OCI-LY7 (cell line): ENCODE results near the gene ST8SIA4. TPM values are rescaled to one million over a fixed set of nuclear protein-coding genes. Genes with fewer than 3 reads are reported as not detected.

ENCODE experiments used
- BruUV-seq: library from RNA; stranded (reverse); fragments of 400-500 nt; replicated peaks from 2 replicates; lab custom pipeline; 2021; lab: Mats Ljungman, UMichigan
- CTCF ChIA-PET: fragments of 300-600 bp; sonication (Branson Sonifier 250); formaldehyde crosslinking; loops from one replicate; lab custom pipeline; 2022; ENCODE audit warnings: antibody characterized with exemption; ENCODE audit not compliant: unreplicated experiment; lab: Charles Lee
- POLR2A ChIA-PET: fragments of 300-600 bp; sonication (Branson Sonifier 250); formaldehyde crosslinking; loops from one replicate; lab custom pipeline; 2022; ENCODE audit warnings: antibody characterized with exemption; lab: Charles Lee
- DNase-seq: peaks from one replicate; pipeline ENCODE4 v3.0.0-alpha.2; 2015; ENCODE audit warnings: low spot score
- H2AFZ ChIP-seq: fragments of 200-600 bp; sonication (generic), shearing (Covaris generic); 2 replicates; pipeline ENCODE4 v1.6.1; 2014; ENCODE audit warnings: mild to moderate bottlenecking, antibody characterized with exemption, low read length, moderate library complexity
- H3K27ac ChIP-seq: fragments of 200-600 bp; sonication (generic); 2 replicates; pipeline ENCODE4 v1.5.1; 2014; ENCODE audit warnings: mixed run types, low read depth, mild to moderate bottlenecking, moderate library complexity, low read length, inconsistent platforms; ENCODE audit not compliant: poor library complexity, severe bottlenecking
- H3K36me3 ChIP-seq: fragments of 200-600 bp; sonication (generic); 2 replicates; pipeline ENCODE4 v1.6.1; 2014; ENCODE audit warnings: mild to moderate bottlenecking, antibody characterized with exemption, low read length, moderate library complexity, mixed read lengths; ENCODE audit not compliant: insufficient read depth
- H3K4me1 ChIP-seq: fragments of 200-600 bp; sonication (generic); 2 replicates; pipeline ENCODE4 v1.5.1; 2014; ENCODE audit warnings: mild to moderate bottlenecking, low read length; ENCODE audit not compliant: insufficient read depth, poor library complexity, severe bottlenecking
- H3K4me2 ChIP-seq: fragments of 200-600 bp; sonication (generic); 2 replicates; pipeline ENCODE4 v1.6.1; 2014; ENCODE audit warnings: mild to moderate bottlenecking, low read length
- H3K4me3 ChIP-seq: fragments of 200-600 bp; sonication (generic); 2 replicates; pipeline ENCODE4 v1.5.1; 2014; ENCODE audit warnings: mild to moderate bottlenecking, low read depth, low read length; ENCODE audit not compliant: poor library complexity, severe bottlenecking
- H3K79me2 ChIP-seq: fragments of 200-600 bp; sonication (generic); 2 replicates; pipeline ENCODE4 v1.6.1; 2016; ENCODE audit warnings: low read depth, mild to moderate bottlenecking, low read length, moderate library complexity, mixed read lengths; ENCODE audit not compliant: insufficient read depth
- H3K9me2 ChIP-seq: fragments of 200-600 bp; sonication (generic); 2 replicates; pipeline ENCODE4 v1.6.1; 2016; ENCODE audit warnings: mild to moderate bottlenecking, low read length, mixed read lengths; ENCODE audit not compliant: insufficient read depth
- H3K9me3 ChIP-seq: fragments of 200-600 bp; sonication (generic); 2 replicates; pipeline ENCODE4 v1.6.1; 2014; ENCODE audit warnings: mild to moderate bottlenecking, mixed run types, low read length, mixed read lengths
- H4K20me1 ChIP-seq: fragments of 200-600 bp; sonication (generic); 2 replicates; pipeline ENCODE4 v1.6.1; 2014; ENCODE audit warnings: mild to moderate bottlenecking, antibody characterized with exemption, low read length, moderate library complexity, mixed read lengths; ENCODE audit not compliant: insufficient read depth
- CTCF ChIP-seq: fragments of 200-600 bp; sonication (generic); conservative IDR thresholded peaks from 2 replicates; pipeline ENCODE4 v1.5.1; 2014; ENCODE audit warnings: mild to moderate bottlenecking, antibody characterized with exemption, low read length, moderate library complexity, mixed read lengths
- EZH2phosphoT487 ChIP-seq: fragments of 200-600 bp; sonication (generic); IDR thresholded peaks from 2 replicates; pipeline ENCODE4 v1.6.1; 2018; ENCODE audit warnings: low read depth, borderline replicate concordance, mild to moderate bottlenecking, mixed run types, antibody characterized with exemption, low read length, moderate library complexity, mixed read lengths
- intact Hi-C: fragments of 100-400 bp; cut with micrococcal nuclease; formaldehyde crosslinking; loops from one replicate; pipeline ENCODE4 v1.10.0; 2022; ENCODE audit not compliant: unreplicated experiment
- total RNA-seq, 2 experiments: library from RNA; depleted of rRNA in 1 of 2; stranded (reverse); fragments of >200 nt in 1 of 2; shearing (Covaris generic) in 1 of 2; gene quantifications; 2 replicates each; pipeline ENCODE4 v1.2.3, GENCODE V29; 2014 to 2022

ST8SIA4 gene
- total RNA-seq, 2 experiments from 2014 or later = 10.2 to 40.3 TPM

GRCh38 chr5:100913298-100913697 lies 10.2 kb upstream of the ST8SIA4 start:
- Histone ChIP-seq H4K20me1 (no peaks in the 10 kb centered on the region), H3K36me3 (no peaks in the 10 kb centered on the region), H3K27ac (no peak overlapping the region), H3K4me3 (no peak overlapping the region), H3K4me2 (no peak overlapping the region), H3K4me1 (no peaks in the 10 kb centered on the region), H3K9me3 (no peaks in the 10 kb centered on the region), H3K9me2 (no peaks in the 10 kb centered on the region), H2AFZ (no peak overlapping the region), H3K79me2 (no peaks in the 10 kb centered on the region)
- TF ChIP-seq EZH2phosphoT487 = no peak
- TF ChIP-seq CTCF = no peak
- ChIA-PET POLR2A (interaction anchor here (0.6 kb wide), 1 partner anchor 122 kb away, joined by 3 read pairs; no protein-coding TSS in a partner anchor), CTCF (no interaction called here)
- no peak for DNase-seq
- intact Hi-C loops = no loop called here
- no TSS peak for BruUV-seq

DNA sequence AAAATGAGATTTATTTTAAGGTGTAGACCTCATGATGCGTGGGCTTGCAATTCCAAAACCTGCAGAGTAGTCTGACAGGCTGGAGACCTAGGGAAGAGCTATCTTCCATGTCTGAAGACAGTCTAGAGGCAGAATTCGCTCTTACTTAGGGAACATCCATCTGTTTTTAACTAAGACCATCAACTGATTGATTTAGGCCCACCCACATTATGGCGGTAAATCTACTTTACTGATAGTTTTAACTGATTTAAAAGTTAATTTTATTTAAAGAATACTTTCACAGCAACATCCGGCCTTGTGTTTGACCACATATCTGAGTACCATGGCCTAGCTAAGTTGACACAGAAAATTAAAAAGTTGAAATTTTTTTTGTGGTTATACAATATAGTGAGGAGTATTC lies 6.0 kb upstream of the ST8SIA4 start:
- no peaks in the 10 kb centered on the region for H3K9me3 ChIP-seq
- POLR2A ChIA-PET = interaction anchor here (0.6 to 1.8 kb wide), 7 partner anchors 8 to 145 kb away, joined by 3 to 5 read pairs (median 3); no protein-coding TSS in a partner anchor
- H3K79me2 ChIP-seq = no peaks in the 10 kb centered on the region
- DNase-seq = no peak
- no peaks in the 10 kb centered on the region for H4K20me1 ChIP-seq
- H3K4me3 ChIP-seq = no peak overlapping the region
- no peaks in the 10 kb centered on the region for H3K9me2 ChIP-seq
- no peak overlapping the region for H3K4me2 ChIP-seq
- CTCF ChIA-PET = no interaction called here
- H2AFZ ChIP-seq = no peak overlapping the region
- BruUV-seq = no TSS peak
- TF ChIP-seq EZH2phosphoT487 (no peak), CTCF (no peak)
- H3K36me3 ChIP-seq = no peaks in the 10 kb centered on the region
- H3K4me1 ChIP-seq = peaks cover 14% of the 10 kb centered on the region
- no peak overlapping the region for H3K27ac ChIP-seq
- intact Hi-C loops = loop anchor here (10.0 kb wide), 1 partner anchor 1984 kb away; the partner anchor contains the start of gene CHD1

- Histone ChIP-seq H3K79me2 (peaks cover 16% of the 10 kb centered on the region; the same call in 1 of the 2 replicates), H3K4me3 (peak overlapping the region; percentile 87)
- BruUV-seq = no TSS peak
Measured at GRCh38 chr5:100905259-100905914, 2.3 kb upstream of the ST8SIA4 start.

More at GRCh38 chr5:100905259-100905914, 2.3 kb upstream of the ST8SIA4 start:
- H3K9me3 ChIP-seq = no peaks in the 10 kb centered on the region
- DNase-seq = peak; percentile 43
- no peak overlapping the region for H3K27ac ChIP-seq
- H3K36me3 ChIP-seq = no peaks in the 10 kb centered on the region
- H2AFZ ChIP-seq = peak overlapping the region; percentile 96
- CTCF ChIA-PET = no interaction called here
- H4K20me1 ChIP-seq = no peaks in the 10 kb centered on the region; the same call in 1 of the 2 replicates
- POLR2A ChIA-PET = interaction anchor here (0.6 to 12.8 kb wide), 14 partner anchors 10 to 470 kb away, joined by 3 to 290 read pairs (median 5); no protein-coding TSS in a partner anchor
- TF ChIP-seq CTCF = no peak
- intact Hi-C loops = loop anchor here (10.0 kb wide), 1 partner anchor 1981 kb away; the partner anchor contains the start of gene CHD1
- H3K9me2 ChIP-seq = no peaks in the 10 kb centered on the region
- peak overlapping the region; percentile 100 for H3K4me2 ChIP-seq
- H3K4me1 ChIP-seq = peaks cover 14% of the 10 kb centered on the region
